HFFc6 (cell line): Measurements from ENCODE around the gene AGXT. TPM values are rescaled to one million over a fixed set of nuclear protein-coding genes. Genes with fewer than 3 reads are reported as not detected.

Source experiments
- DNase-seq: peaks from one replicate; pipeline ENCODE4 v3.0.0-alpha.2; 2018
- H3K27ac Mint-ChIP-seq: 2 replicates; pipeline ENCODE4 v1.8.0; 2020; ENCODE audit warnings: mild to moderate bottlenecking, mixed read lengths
- H3K27me3 Mint-ChIP-seq: 2 replicates; pipeline ENCODE4 v1.8.0; 2021; ENCODE audit warnings: mild to moderate bottlenecking, moderate library complexity, mixed read lengths; ENCODE audit not compliant: insufficient read depth
- H3K36me3 Mint-ChIP-seq: 2 replicates; pipeline ENCODE4 v1.8.0; 2021; ENCODE audit warnings: low read depth, mixed read lengths
- H3K4me1 Mint-ChIP-seq: 2 replicates; pipeline ENCODE4 v1.8.0; 2020; ENCODE audit warnings: low read depth, mixed read lengths
- H3K4me3 Mint-ChIP-seq: 2 replicates; pipeline ENCODE4 v1.8.0; 2020; ENCODE audit warnings: mild to moderate bottlenecking, moderate library complexity, mixed read lengths
- H3K9me3 Mint-ChIP-seq: 2 replicates; pipeline ENCODE4 v1.8.0; 2020; ENCODE audit warnings: mild to moderate bottlenecking, mixed read lengths
- CTCF ChIP-seq: fragments of 200-600 bp; sonication (generic); IDR thresholded peaks from 2 replicates; pipeline ENCODE4 v1.5.0; 2021; ENCODE audit warnings: antibody characterized with exemption, mild to moderate bottlenecking
- long read RNA-seq: library from polyadenylated mRNA; unstranded; transcript quantifications from one replicate; pipeline ENCODE4 v2.0.0, GENCODE V29; 2019
- total RNA-seq, 6 experiments: library from RNA; stranded (reverse); fragmentation: NEBNext Ultra II Directional; extraction: Animal tissue kit (Norgen Biotek cat#: 25700); gene quantifications; 2 replicates in 1 of 6; 3 replicates in 5 of 6; pipeline ENCODE4 v1.2.3, GENCODE V29; 2021

AGXT gene
- not detected for total RNA-seq
- long read RNA-seq, result 0 reads

- Mint-ChIP-seq H3K27ac (no peak within 1 kb of the TSS), H3K9me3 (no peaks in the 10 kb centered on the region), H3K27me3 (peaks cover 49% of the 10 kb centered on the region), H3K4me1 (no peaks in the 10 kb centered on the region), H3K4me3 (no peak within 1 kb of the TSS), H3K36me3 (no peaks in the 10 kb centered on the region)
- DNase-seq, result no peak
- no peak for TF ChIP-seq CTCF
These were observed at the start of gene AGXT for GRCh38 chr2:240868286-240869108. Gene AGXT (plus strand): TSS chr2:240868824. CDS start chr2:240868866, 42 bp downstream.

- Mint-ChIP-seq H3K27me3 (peaks cover 23% of the 10 kb centered on the region), H3K4me1 (no peaks in the 10 kb centered on the region), H3K27ac (no peak overlapping the region), H3K9me3 (peaks cover 17% of the 10 kb centered on the region), H3K36me3 (peaks cover 11% of the 10 kb centered on the region), H3K4me3 (no peak overlapping the region)
- no peak for DNase-seq
- no peak for TF ChIP-seq CTCF
These were observed 49.3 kb upstream of the AGXT start for GRCh38 chr2:240819126-240819857.

- Mint-ChIP-seq H3K4me3 (no peak within 1 kb of the TSS), H3K9me3 (peaks cover 11% of the 10 kb centered on the region), H3K27ac (no peak within 1 kb of the TSS), H3K36me3 (peaks cover 9% of the 10 kb centered on the region), H3K4me1 (no peaks in the 10 kb centered on the region), H3K27me3 (peaks cover 30% of the 10 kb centered on the region)
- TF ChIP-seq CTCF, result no peak
- no peak for DNase-seq
These were observed 48.6 kb upstream of the AGXT start, which contains the start of gene KIF1A for GRCh38 chr2:240819858-240820606. Gene KIF1A (minus strand): TSS chr2:240820219. CDS start chr2:240797752, 22,467 bp downstream.

- DNase-seq, result no peak
- peaks cover 36% of the 10 kb centered on the region for H3K27me3 Mint-ChIP-seq
- peaks cover 9% of the 10 kb centered on the region for H3K36me3 Mint-ChIP-seq
- H3K27ac Mint-ChIP-seq, result no peak overlapping the region
- no peaks in the 10 kb centered on the region for H3K4me1 Mint-ChIP-seq
- no peak for TF ChIP-seq CTCF
- peaks cover 11% of the 10 kb centered on the region for H3K9me3 Mint-ChIP-seq
- H3K4me3 Mint-ChIP-seq, result no peak overlapping the region
These were observed 47.8 kb upstream of the AGXT start for GRCh38 chr2:240820607-240821428.

GRCh38 chr2:240821429-240821778 lies 47.2 kb upstream of the AGXT start:
- H3K9me3 Mint-ChIP-seq, result peaks cover 11% of the 10 kb centered on the region
- no peak for DNase-seq
- no peak overlapping the region for H3K27ac Mint-ChIP-seq
- peaks cover 9% of the 10 kb centered on the region for H3K36me3 Mint-ChIP-seq
- H3K4me3 Mint-ChIP-seq, result no peak overlapping the region
- peaks cover 42% of the 10 kb centered on the region for H3K27me3 Mint-ChIP-seq
- H3K4me1 Mint-ChIP-seq, result no peaks in the 10 kb centered on the region
- TF ChIP-seq CTCF, result no peak
